Measurements from ENCODE around the gene ABHD12. TPM values are rescaled to one million over a fixed set of nuclear protein-coding genes. Genes with fewer than 3 reads are reported as not detected.
A peak's percentile ranks its signal among the peaks of the same experiment; 100 is the strongest.

ABHD12 gene
- total and polyA plus RNA-seq, 2 donors (not counting 1 experiment from before 2014, with no cell fraction given), result 9.6 to 28.3 TPM

- no peak overlapping the region for H2AFZ ChIP-seq (ENCODE audit: insufficient read depth, low read depth, low read length, poor library complexity, severe bottlenecking)
- CTCF ChIA-PET, result interaction anchor here (0.9 to 1.6 kb wide), 2 partner anchors 116 to 118 kb away, joined by 3 to 7 read pairs; no protein-coding TSS in a partner anchor
- POLR2A ChIA-PET, result interaction anchor here (0.8 to 1.6 kb wide), 3 partner anchors 28 to 223 kb away, joined by 3 to 5 read pairs (median 3); partner anchors contain the start of gene ACSS1
- H3K9me3 ChIP-seq (ENCODE audit: control extremely low read depth in 1 of 3, control insufficient read depth in 2 of 3, insufficient read depth in 1 of 3, low read length in 2 of 3), result no peaks in the 10 kb centered on the region
- no peak overlapping the region for H3K27ac ChIP-seq (ENCODE audit: low read length in 2 of 2)
- ATAC-seq (ENCODE audit: low read depth) (peak; percentile 56), DNase-seq (peak; percentile 77)
- peak overlapping the region; percentile 57 for H3K4me2 ChIP-seq (replicated peaks; ENCODE audit: low read depth, low read length, poor library complexity, severe bottlenecking)
- H3K79me2 ChIP-seq (ENCODE audit: control insufficient read depth, insufficient read depth, low read length), result no peaks in the 10 kb centered on the region
- intact Hi-C loops (cut with micrococcal nuclease), result loop anchor here (5.0 kb wide), 1 partner anchor 34 kb away; the partner anchor contains the start of gene PYGB
- Mint-ChIP-seq H3K4me1 (peaks cover 29% of the 10 kb centered on the region), H3K27ac (no peak overlapping the region), H3K27me3 (no peaks in the 10 kb centered on the region), H3K4me3 (no peak overlapping the region), H3K9me3 (ENCODE audit: insufficient read depth) (no peaks in the 10 kb centered on the region)
- no peaks in the 10 kb centered on the region for H3K27me3 ChIP-seq (replicated peaks in 1 of 4; ENCODE audit: control extremely low read depth in 1 of 4, control insufficient read depth in 3 of 4, insufficient read depth in 4 of 4, low read length in 3 of 4)
- no peaks in the 10 kb centered on the region for H4K20me1 ChIP-seq (ENCODE audit: control insufficient read depth, insufficient read depth, low read length, poor library complexity, severe bottlenecking)
- H3K4me1 ChIP-seq (ENCODE audit: control insufficient read depth in 2 of 2, insufficient read depth in 2 of 2, low read length in 2 of 2), result peaks cover 25 to 33% of the 10 kb centered on the region in 2 donors
- 57% methylated on average over 21 of the region's 21 CpGs for WGBS (ENCODE audit: insufficient coverage)
- no peak overlapping the region for H3K4me3 ChIP-seq (ENCODE audit: control extremely low read depth in 1 of 5, extremely low read depth in 1 of 5, insufficient read depth in 1 of 5, low read depth in 2 of 5, low read length in 4 of 5)
- TF ChIP-seq, protein P1, sequence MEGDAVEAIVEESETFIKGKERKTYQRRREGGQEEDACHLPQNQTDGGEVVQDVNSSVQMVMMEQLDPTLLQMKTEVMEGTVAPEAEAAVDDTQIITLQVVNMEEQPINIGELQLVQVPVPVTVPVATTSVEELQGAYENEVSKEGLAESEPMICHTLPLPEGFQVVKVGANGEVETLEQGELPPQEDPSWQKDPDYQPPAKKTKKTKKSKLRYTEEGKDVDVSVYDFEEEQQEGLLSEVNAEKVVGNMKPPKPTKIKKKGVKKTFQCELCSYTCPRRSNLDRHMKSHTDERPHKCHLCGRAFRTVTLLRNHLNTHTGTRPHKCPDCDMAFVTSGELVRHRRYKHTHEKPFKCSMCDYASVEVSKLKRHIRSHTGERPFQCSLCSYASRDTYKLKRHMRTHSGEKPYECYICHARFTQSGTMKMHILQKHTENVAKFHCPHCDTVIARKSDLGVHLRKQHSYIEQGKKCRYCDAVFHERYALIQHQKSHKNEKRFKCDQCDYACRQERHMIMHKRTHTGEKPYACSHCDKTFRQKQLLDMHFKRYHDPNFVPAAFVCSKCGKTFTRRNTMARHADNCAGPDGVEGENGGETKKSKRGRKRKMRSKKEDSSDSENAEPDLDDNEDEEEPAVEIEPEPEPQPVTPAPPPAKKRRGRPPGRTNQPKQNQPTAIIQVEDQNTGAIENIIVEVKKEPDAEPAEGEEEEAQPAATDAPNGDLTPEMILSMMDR (IDR thresholded peaks at IDR 0.05), result no peak
- no peak for TF ChIP-seq EZH2 (IDR thresholded peaks at IDR 0.05; ENCODE audit: borderline replicate concordance, insufficient read depth, low read depth, low read length, poor library complexity, severe bottlenecking)
- H3K36me3 ChIP-seq (replicated peaks in 1 of 2; ENCODE audit: control extremely low read depth in 1 of 2, control insufficient read depth in 1 of 2, extremely low read depth in 1 of 2, insufficient read depth in 2 of 2, low read length in 1 of 2), result peaks cover 0 to 37% of the 10 kb centered on the region in 2 experiments
- H3K9ac ChIP-seq (ENCODE audit: low read length), result no peak overlapping the region
Observed at GRCh38 chr20:25281541-25281991, 109.1 kb downstream of the ABHD12 start.
